ENCODE measurements around the gene MPP1. TPM values are rescaled to one million over a fixed set of nuclear protein-coding genes. Genes with fewer than 3 reads are reported as not detected.

The MPP1 gene
- polyA plus RNA-seq, 1 of the 3 experiments (the other 2 are of a cell fraction): 13.3 TPM

GRCh38 chrX:154813801-154814200, 8.5 kb upstream of the MPP1 start:
- H3K4me1 ChIP-seq (ENCODE audit: control insufficient read depth in 1 of 2, insufficient read depth in 2 of 2, low read depth in 1 of 2, low read length in 1 of 2): no peaks in the 10 kb centered on the region
- no peaks in the 10 kb centered on the region for H3K9me2 ChIP-seq
- TF ChIP-seq GATA2 (CRISPR knock-in tag; IDR thresholded peaks at IDR 0.05) (no peak), TAF1 (IDR thresholded peaks at IDR 0.05; ENCODE audit: borderline replicate concordance, low read depth, low read length) (no peak), EZH2phosphoT487 (IDR thresholded peaks at IDR 0.05; ENCODE audit: borderline replicate concordance, low read depth) (no peak), MAX (IDR thresholded peaks at IDR 0.05; ENCODE audit: low read depth) (no peak), MXI1 (IDR thresholded peaks at IDR 0.05; ENCODE audit: low read depth, low read length) (no peak), POLR2AphosphoS5 (IDR thresholded peaks at IDR 0.05; ENCODE audit: low read depth, low read length) (no peak), ZBTB33 (IDR thresholded peaks at IDR 0.05; ENCODE audit: borderline replicate concordance, low read depth) (no peak), NRF1 (IDR thresholded peaks at IDR 0.05; ENCODE audit: low read depth, low read length) (no peak), TCF12 (IDR thresholded peaks at IDR 0.05) (no peak), RXRA (IDR thresholded peaks at IDR 0.05; ENCODE audit: borderline replicate concordance, low read depth) (no peak), NFIC (IDR thresholded peaks at IDR 0.05; ENCODE audit: borderline replicate concordance) (no peak), RAD21 (IDR thresholded peaks at IDR 0.05; ENCODE audit: low read length) (no peak)
- WGBS (ENCODE audit: low lambda C conversion rate): 0% methylated on average over 1 of the region's 1 CpG
- ChIA-PET CTCF (no interaction called here), POLR2A (no interaction called here)
- H3K79me2 ChIP-seq (ENCODE audit: insufficient read depth): no peaks in the 10 kb centered on the region
- H3K27ac ChIP-seq (ENCODE audit: low read depth in 2 of 2, low read length in 1 of 2): no peak overlapping the region
- no peak for DNase-seq
- H3K9ac ChIP-seq: no peak overlapping the region
- no peaks in the 10 kb centered on the region for H3K36me3 ChIP-seq (replicated peaks in 1 of 2; ENCODE audit: control insufficient read depth in 1 of 2, insufficient read depth in 2 of 2, low read length in 1 of 2)
- H2AFZ ChIP-seq (ENCODE audit: low read depth): no peak overlapping the region
- no peak overlapping the region for H3K4me2 ChIP-seq
- no peaks in the 10 kb centered on the region for H3F3A ChIP-seq (replicated peaks; ENCODE audit: insufficient read depth)
- no peaks in the 10 kb centered on the region; the same call in 1 of the 2 replicates for H3K27me3 ChIP-seq (ENCODE audit: insufficient read depth)
- H3K4me3 ChIP-seq (ENCODE audit: low read depth in 2 of 2, low read length in 1 of 2): no peak overlapping the region
- no peaks in the 10 kb centered on the region for H4K20me1 ChIP-seq (ENCODE audit: insufficient read depth)
- no peaks in the 10 kb centered on the region; the same call in 1 of the 2 replicates for H3K9me3 ChIP-seq

GRCh38 chrX:154812341-154813101, 7.2 kb upstream of the MPP1 start:
- Histone ChIP-seq H3K9me2 (no peaks in the 10 kb centered on the region), H3K4me2 (no peak overlapping the region), H3F3A (replicated peaks; ENCODE audit: insufficient read depth) (no peaks in the 10 kb centered on the region), H3K27ac (ENCODE audit: low read depth in 2 of 2, low read length in 1 of 2) (no peak overlapping the region), H3K4me1 (ENCODE audit: control insufficient read depth in 1 of 2, insufficient read depth in 2 of 2, low read depth in 1 of 2, low read length in 1 of 2) (no peaks in the 10 kb centered on the region), H3K27me3 (ENCODE audit: insufficient read depth) (no peaks in the 10 kb centered on the region; the same call in 1 of the 2 replicates), H3K9me3 (no peaks in the 10 kb centered on the region), H4K20me1 (ENCODE audit: insufficient read depth) (no peaks in the 10 kb centered on the region), H3K36me3 (replicated peaks in 1 of 2; ENCODE audit: control insufficient read depth in 1 of 2, insufficient read depth in 2 of 2, low read length in 1 of 2) (no peaks in the 10 kb centered on the region), H3K79me2 (ENCODE audit: insufficient read depth) (no peaks in the 10 kb centered on the region), H2AFZ (ENCODE audit: low read depth) (no peak overlapping the region), H3K4me3 (ENCODE audit: low read depth in 2 of 2, low read length in 1 of 2) (no peak overlapping the region), H3K9ac (no peak overlapping the region)
- WGBS (ENCODE audit: low lambda C conversion rate): 18% methylated on average over 2 of the region's 2 CpGs
- CTCF ChIA-PET: no interaction called here
- no peak for DNase-seq
- TF ChIP-seq SMC3 (IDR thresholded peaks at IDR 0.05; ENCODE audit: low read depth, low read length): no peak
- POLR2A ChIA-PET: no interaction called here

Data from SK-N-SH (cell line).